Bronchial epithelial cell (primary cell): ENCODE data around the gene FRMD4A. TPM values are rescaled to one million over a fixed set of nuclear protein-coding genes. Genes with fewer than 3 reads are reported as not detected.
"Not testable (repeated sequence)": the region's sequence is repeated elsewhere in the genome, so short reads cannot be mapped to it uniquely, and the experiment has no call there.

Experiments used
- DNase-seq: peaks from one replicate; pipeline ENCODE4 v3.0.0-alpha.2; 2010; ENCODE audit warnings: low read depth
- FAIRE-seq: peaks from 2 replicates; lab custom pipeline; 2011; peaks lifted over from hg19 to GRCh38; lab: Jason Lieb, UNC
- H3K27me3 ChIP-seq: 2 replicates; pipeline ENCODE4 v1.5.1; 2011; ENCODE audit warnings: low read length; ENCODE audit not compliant: control insufficient read depth, insufficient read depth
- H3K36me3 ChIP-seq: 2 replicates; pipeline ENCODE4 v1.5.1; 2011; ENCODE audit warnings: low read length; ENCODE audit not compliant: control insufficient read depth, insufficient read depth
- H3K4me3 ChIP-seq: 2 replicates; pipeline ENCODE4 v1.5.1; 2011; ENCODE audit warnings: mild to moderate bottlenecking, low read depth, low read length, control low read depth
- CTCF ChIP-seq: IDR thresholded peaks from 2 replicates; pipeline ENCODE4 v1.5.1; 2011; ENCODE audit warnings: mild to moderate bottlenecking, moderate library complexity, low read length, control low read depth, inconsistent platforms; ENCODE audit not compliant: insufficient read depth, severe bottlenecking
- total RNA-seq: library from RNA; depleted of rRNA; stranded (reverse); fragments of >200 nt; gene quantifications from 2 replicates; pipeline ENCODE4 v1.2.1, GENCODE V29; 2014

FRMD4A gene
- total RNA-seq, 1 donor from 2014 or later: 3.2 TPM

GRCh38 chr10:13955409-13956068 lies 375.2 kb downstream of the FRMD4A start:
- TF ChIP-seq CTCF: no peak
- Histone ChIP-seq H3K27me3 (no peaks in the 10 kb centered on the region), H3K4me3 (no peak overlapping the region), H3K36me3 (no peaks in the 10 kb centered on the region)
- FAIRE-seq (no peak), DNase-seq (no peak)

- not testable (repeated sequence) for H3K4me3 ChIP-seq, H3K36me3 ChIP-seq, H3K27me3 ChIP-seq, FAIRE-seq, DNase-seq
These were observed 376.5 kb downstream of the FRMD4A start for GRCh38 chr10:13954195-13954594.

GRCh38 chr10:13953371-13953770 lies 377.4 kb downstream of the FRMD4A start:
- FAIRE-seq: no peak
- peak; percentile 15 for DNase-seq
- Histone ChIP-seq H3K4me3 (no peak overlapping the region), H3K36me3 (no peaks in the 10 kb centered on the region), H3K27me3 (no peaks in the 10 kb centered on the region)
- no peak for TF ChIP-seq CTCF

- no peak for TF ChIP-seq CTCF
- FAIRE-seq (no peak), DNase-seq (no peak)
- Histone ChIP-seq H3K36me3 (no peaks in the 10 kb centered on the region), H3K27me3 (no peaks in the 10 kb centered on the region), H3K4me3 (no peak overlapping the region)
These were observed 380.2 kb downstream of the FRMD4A start for GRCh38 chr10:13950543-13950939.

GRCh38 chr10:13949844-13950542 lies 380.7 kb downstream of the FRMD4A start:
- no peaks in the 10 kb centered on the region for H3K27me3 ChIP-seq
- no peak for FAIRE-seq
- H3K4me3 ChIP-seq: no peak overlapping the region
- TF ChIP-seq CTCF: no peak
- no peaks in the 10 kb centered on the region for H3K36me3 ChIP-seq
- peak; percentile 78 for DNase-seq

GRCh38 chr10:13946209-13946460 lies 384.6 kb downstream of the FRMD4A start:
- Histone ChIP-seq H3K4me3 (no peak overlapping the region), H3K36me3 (no peaks in the 10 kb centered on the region), H3K27me3 (no peaks in the 10 kb centered on the region)
- DNase-seq: peak; percentile 11
- no peak for FAIRE-seq
- TF ChIP-seq CTCF: no peak
